GM12801 (cell line): Measurements from ENCODE around the gene APOC3.

ENCODE experiments used
- CTCF ChIP-seq: IDR thresholded peaks from one replicate; pipeline ENCODE4 v1.5.1; 2011; ENCODE audit warnings: control low read depth; ENCODE audit not compliant: insufficient read length; ENCODE audit errors: extremely low read depth

Gene APOC3

GRCh38 chr11:116826751-116827431, 2.8 kb upstream of the APOC3 start:
- no peak for TF ChIP-seq CTCF

GRCh38 chr11:116827461-116827860, 2.2 kb upstream of the APOC3 start:
- TF ChIP-seq CTCF: no peak

- no peak for TF ChIP-seq CTCF
Observed at GRCh38 chr11:116828632-116829524, 829 bp upstream of the APOC3 start.

- no peak for TF ChIP-seq CTCF
Observed at GRCh38 chr11:116830184-116830912, 641 bp downstream of the APOC3 start.

- no peak for TF ChIP-seq CTCF
Observed at GRCh38 chr11:116831790-116832349, 2.2 kb downstream of the APOC3 start.

- TF ChIP-seq CTCF: no peak
Observed at GRCh38 chr11:116832350-116833290, 2.9 kb downstream of the APOC3 start.
